ENCODE results near the gene SRD5A3.

DNA sequence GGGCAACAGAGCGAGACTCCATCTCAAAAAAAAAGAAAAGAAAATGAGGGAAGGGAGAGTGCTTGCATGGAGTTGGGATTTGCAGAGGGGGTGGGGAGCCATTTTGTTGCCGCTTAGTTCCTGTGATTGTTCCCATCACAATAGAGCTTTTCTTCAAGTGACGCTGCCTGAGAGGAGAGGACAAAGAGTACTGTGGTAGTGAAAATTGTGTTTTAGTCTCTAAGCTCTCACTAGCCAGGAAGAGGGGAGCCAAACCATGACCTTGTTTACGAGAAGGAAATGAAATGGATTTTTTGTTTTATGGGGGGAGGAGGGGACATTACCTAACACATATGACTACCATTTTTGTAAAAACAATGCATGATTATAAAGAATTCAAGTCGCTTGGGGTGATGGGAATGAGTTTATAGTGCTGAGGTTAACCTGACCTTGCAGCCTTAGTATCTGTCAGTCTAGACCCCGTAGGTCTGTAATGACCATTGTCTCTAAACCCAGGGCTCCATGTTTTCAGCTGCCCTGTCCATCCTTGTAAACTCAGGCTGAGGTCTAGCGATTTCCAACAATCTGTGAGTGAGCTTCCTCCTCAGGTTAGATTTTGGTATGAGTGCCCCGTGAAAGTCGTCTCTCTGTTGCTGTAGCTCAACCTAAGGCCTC lies 18.8 kb downstream of the SRD5A3 start:
- TF ChIP-seq, protein P1, sequence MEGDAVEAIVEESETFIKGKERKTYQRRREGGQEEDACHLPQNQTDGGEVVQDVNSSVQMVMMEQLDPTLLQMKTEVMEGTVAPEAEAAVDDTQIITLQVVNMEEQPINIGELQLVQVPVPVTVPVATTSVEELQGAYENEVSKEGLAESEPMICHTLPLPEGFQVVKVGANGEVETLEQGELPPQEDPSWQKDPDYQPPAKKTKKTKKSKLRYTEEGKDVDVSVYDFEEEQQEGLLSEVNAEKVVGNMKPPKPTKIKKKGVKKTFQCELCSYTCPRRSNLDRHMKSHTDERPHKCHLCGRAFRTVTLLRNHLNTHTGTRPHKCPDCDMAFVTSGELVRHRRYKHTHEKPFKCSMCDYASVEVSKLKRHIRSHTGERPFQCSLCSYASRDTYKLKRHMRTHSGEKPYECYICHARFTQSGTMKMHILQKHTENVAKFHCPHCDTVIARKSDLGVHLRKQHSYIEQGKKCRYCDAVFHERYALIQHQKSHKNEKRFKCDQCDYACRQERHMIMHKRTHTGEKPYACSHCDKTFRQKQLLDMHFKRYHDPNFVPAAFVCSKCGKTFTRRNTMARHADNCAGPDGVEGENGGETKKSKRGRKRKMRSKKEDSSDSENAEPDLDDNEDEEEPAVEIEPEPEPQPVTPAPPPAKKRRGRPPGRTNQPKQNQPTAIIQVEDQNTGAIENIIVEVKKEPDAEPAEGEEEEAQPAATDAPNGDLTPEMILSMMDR (IDR thresholded peaks at IDR 0.05; ENCODE audit: poor library complexity, severe bottlenecking), result no peak
- TF ChIP-seq TAF1 (IDR thresholded peaks at IDR 0.05; ENCODE audit: low read depth), result no peak
- no peak for TF ChIP-seq EZH2 (IDR thresholded peaks at IDR 0.05; ENCODE audit: borderline replicate concordance, insufficient read depth, low read length, poor library complexity, severe bottlenecking)
- no peak for TF ChIP-seq EP300 (conservative IDR thresholded peaks at IDR 0.05; ENCODE audit: poor library complexity, severe bottlenecking)
- TF ChIP-seq RAD21 (conservative IDR thresholded peaks at IDR 0.05), result no peak
- TF ChIP-seq POLR2AphosphoS5 (IDR thresholded peaks at IDR 0.05), result no peak
- TF ChIP-seq SMC3 (conservative IDR thresholded peaks at IDR 0.05; ENCODE audit: poor library complexity), result no peak
- TF ChIP-seq, protein P2, sequence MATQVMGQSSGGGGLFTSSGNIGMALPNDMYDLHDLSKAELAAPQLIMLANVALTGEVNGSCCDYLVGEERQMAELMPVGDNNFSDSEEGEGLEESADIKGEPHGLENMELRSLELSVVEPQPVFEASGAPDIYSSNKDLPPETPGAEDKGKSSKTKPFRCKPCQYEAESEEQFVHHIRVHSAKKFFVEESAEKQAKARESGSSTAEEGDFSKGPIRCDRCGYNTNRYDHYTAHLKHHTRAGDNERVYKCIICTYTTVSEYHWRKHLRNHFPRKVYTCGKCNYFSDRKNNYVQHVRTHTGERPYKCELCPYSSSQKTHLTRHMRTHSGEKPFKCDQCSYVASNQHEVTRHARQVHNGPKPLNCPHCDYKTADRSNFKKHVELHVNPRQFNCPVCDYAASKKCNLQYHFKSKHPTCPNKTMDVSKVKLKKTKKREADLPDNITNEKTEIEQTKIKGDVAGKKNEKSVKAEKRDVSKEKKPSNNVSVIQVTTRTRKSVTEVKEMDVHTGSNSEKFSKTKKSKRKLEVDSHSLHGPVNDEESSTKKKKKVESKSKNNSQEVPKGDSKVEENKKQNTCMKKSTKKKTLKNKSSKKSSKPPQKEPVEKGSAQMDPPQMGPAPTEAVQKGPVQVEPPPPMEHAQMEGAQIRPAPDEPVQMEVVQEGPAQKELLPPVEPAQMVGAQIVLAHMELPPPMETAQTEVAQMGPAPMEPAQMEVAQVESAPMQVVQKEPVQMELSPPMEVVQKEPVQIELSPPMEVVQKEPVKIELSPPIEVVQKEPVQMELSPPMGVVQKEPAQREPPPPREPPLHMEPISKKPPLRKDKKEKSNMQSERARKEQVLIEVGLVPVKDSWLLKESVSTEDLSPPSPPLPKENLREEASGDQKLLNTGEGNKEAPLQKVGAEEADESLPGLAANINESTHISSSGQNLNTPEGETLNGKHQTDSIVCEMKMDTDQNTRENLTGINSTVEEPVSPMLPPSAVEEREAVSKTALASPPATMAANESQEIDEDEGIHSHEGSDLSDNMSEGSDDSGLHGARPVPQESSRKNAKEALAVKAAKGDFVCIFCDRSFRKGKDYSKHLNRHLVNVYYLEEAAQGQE (IDR thresholded peaks at IDR 0.05; ENCODE audit: borderline replicate concordance), result no peak
- no peak for TF ChIP-seq MXI1 (conservative IDR thresholded peaks at IDR 0.05; ENCODE audit: poor library complexity, severe bottlenecking)
